Lower lobe of right lung (tissue), 2 donors: Measurements from ENCODE around the gene FNIP2. TPM values are rescaled to one million over a fixed set of nuclear protein-coding genes. Genes with fewer than 3 reads are reported as not detected.
"Not testable (repeated sequence)": the region's sequence is repeated elsewhere in the genome, so short reads cannot be mapped to it uniquely, and the experiment has no call there.

Source experiments
- ATAC-seq, 2 donors: fragments of 200-7000 bp; cut with Tn5 transposase; one replicate each; pipeline ENCODE4 v1.9.1; 2020 to 2022; ENCODE audit warnings: mild to moderate bottlenecking in 2 of 2, moderate library complexity in 2 of 2
- DNase-seq: peaks from one replicate; pipeline ENCODE4 v3.0.0-alpha.2; 2020
- H3K27ac ChIP-seq: fragments of 200-600 bp; one replicate; pipeline ENCODE4 v1.8.0; 2022
- H3K27me3 ChIP-seq: fragments of 200-600 bp; one replicate; pipeline ENCODE4 v1.8.0; 2022; ENCODE audit warnings: low read depth
- H3K36me3 ChIP-seq: fragments of 200-600 bp; one replicate; pipeline ENCODE4 v1.8.0; 2022; ENCODE audit warnings: mild to moderate bottlenecking
- H3K4me1 ChIP-seq: fragments of 200-600 bp; one replicate; pipeline ENCODE4 v1.8.0; 2022
- H3K4me3 ChIP-seq: fragments of 200-600 bp; one replicate; pipeline ENCODE4 v1.8.0; 2022; ENCODE audit warnings: mild to moderate bottlenecking
- H3K9me3 ChIP-seq: fragments of 200-600 bp; one replicate; pipeline ENCODE4 v1.8.0; 2022
- CTCF ChIP-seq: fragments of 200-600 bp; IDR thresholded peaks from one replicate; pipeline ENCODE4 v1.8.0; 2022; ENCODE audit warnings: antibody characterized with exemption, mild to moderate bottlenecking
- intact Hi-C: fragments of 100-400 bp; cut with DNase I; formaldehyde crosslinking; loops from one replicate; pipeline ENCODE4 v1.11.0; 2022
- total RNA-seq: library from RNA; stranded (reverse); fragmentation: NEBNext Ultra II Directional; extraction: Animal tissue kit (Norgen Biotek cat#: 25700); gene quantifications from one replicate; pipeline ENCODE4 v1.2.1, GENCODE V29; 2021
- donor health status: DM: no; HTN: yes; CAD: no; lungs with severe emphysema.

FNIP2 gene
- total RNA-seq, 1 donor from 2014 or later = 90.7 TPM

GRCh38 chr4:158890294-158890693 is 121.5 kb downstream of the FNIP2 start:
- no peak overlapping the region for H3K4me3 ChIP-seq
- DNase-seq = no peak
- H3K27ac ChIP-seq = no peak overlapping the region
- H3K9me3 ChIP-seq = no peaks in the 10 kb centered on the region
- peaks cover 52% of the 10 kb centered on the region for H3K36me3 ChIP-seq
- H3K27me3 ChIP-seq = no peaks in the 10 kb centered on the region
- intact Hi-C loops = no loop called here
- no peak for ATAC-seq
- H3K4me1 ChIP-seq = no peaks in the 10 kb centered on the region
- no peak for TF ChIP-seq CTCF

GRCh38 chr4:158891256-158891655 is 122.4 kb downstream of the FNIP2 start:
- H3K27me3 ChIP-seq = no peaks in the 10 kb centered on the region
- no peak for TF ChIP-seq CTCF
- intact Hi-C loops = no loop called here
- no peaks in the 10 kb centered on the region for H3K9me3 ChIP-seq
- H3K27ac ChIP-seq = no peak overlapping the region
- H3K36me3 ChIP-seq = peaks cover 60% of the 10 kb centered on the region
- H3K4me1 ChIP-seq = peaks cover 8% of the 10 kb centered on the region
- ATAC-seq (no peak), DNase-seq (no peak)
- H3K4me3 ChIP-seq = no peak overlapping the region

GRCh38 chr4:158894826-158895225 is 126.0 kb downstream of the FNIP2 start:
- TF ChIP-seq CTCF = no peak
- ATAC-seq (no peak), DNase-seq (no peak)
- no peaks in the 10 kb centered on the region for H3K27me3 ChIP-seq
- no peak overlapping the region for H3K27ac ChIP-seq
- H3K36me3 ChIP-seq = peaks cover 42% of the 10 kb centered on the region
- no peaks in the 10 kb centered on the region for H3K9me3 ChIP-seq
- intact Hi-C loops = no loop called here
- peaks cover 11% of the 10 kb centered on the region for H3K4me1 ChIP-seq
- H3K4me3 ChIP-seq = no peak overlapping the region

GRCh38 chr4:158895797-158896576 is 127.2 kb downstream of the FNIP2 start:
- no peaks in the 10 kb centered on the region for H3K27me3 ChIP-seq
- no peaks in the 10 kb centered on the region for H3K9me3 ChIP-seq
- ATAC-seq (peak; percentile 52 to 78), DNase-seq (no peak)
- H3K27ac ChIP-seq = no peak overlapping the region
- intact Hi-C loops = no loop called here
- peak; percentile 26 for TF ChIP-seq CTCF
- peaks cover 34% of the 10 kb centered on the region for H3K36me3 ChIP-seq
- H3K4me3 ChIP-seq = no peak overlapping the region
- peaks cover 11% of the 10 kb centered on the region for H3K4me1 ChIP-seq

- H3K9me3 ChIP-seq, H3K27me3 ChIP-seq, H3K4me3 ChIP-seq, intact Hi-C loops, ATAC-seq, DNase-seq, H3K27ac ChIP-seq: not testable (repeated sequence)
- Histone ChIP-seq H3K36me3 (peaks cover 26% of the 10 kb centered on the region), H3K4me1 (peaks cover 11% of the 10 kb centered on the region)
Observed at GRCh38 chr4:158896577-158897238, 127.9 kb downstream of the FNIP2 start.

- peaks cover 18% of the 10 kb centered on the region for H3K4me1 ChIP-seq
- peaks cover 29% of the 10 kb centered on the region for H3K36me3 ChIP-seq
- intact Hi-C loops, DNase-seq, H3K9me3 ChIP-seq, H3K27me3 ChIP-seq, H3K4me3 ChIP-seq, H3K27ac ChIP-seq, ATAC-seq: not testable (repeated sequence)
Observed at GRCh38 chr4:158900408-158900807, 131.6 kb downstream of the FNIP2 start.
